Endometrial microvascular endothelial cells (primary cell): ENCODE data around the gene MYLK. TPM values are rescaled to one million over a fixed set of nuclear protein-coding genes. Genes with fewer than 3 reads are reported as not detected.

Experiments
- in situ Hi-C: cut with HindIII; loops from 2 replicates; pipeline ENCODE4 v1.10.0; 2017; ENCODE audit warnings: low sequenced_read_pairs, low pct_unique_long_range_greater_than_20kb; ENCODE audit errors: inconsistent ontology term
- total RNA-seq: library from RNA; depleted of rRNA; stranded (reverse); fragments of >200 nt; gene quantifications from one replicate; pipeline ENCODE4 v1.2.3, GENCODE V29; 2015; ENCODE audit errors: inconsistent ontology term

MYLK gene
- total RNA-seq, 1 donor from 2014 or later = 18.0 TPM

- in situ Hi-C loops = no loop called here
Observed at GRCh38 chr3:123672429-123673146, 211.5 kb downstream of the MYLK start.

DNA sequence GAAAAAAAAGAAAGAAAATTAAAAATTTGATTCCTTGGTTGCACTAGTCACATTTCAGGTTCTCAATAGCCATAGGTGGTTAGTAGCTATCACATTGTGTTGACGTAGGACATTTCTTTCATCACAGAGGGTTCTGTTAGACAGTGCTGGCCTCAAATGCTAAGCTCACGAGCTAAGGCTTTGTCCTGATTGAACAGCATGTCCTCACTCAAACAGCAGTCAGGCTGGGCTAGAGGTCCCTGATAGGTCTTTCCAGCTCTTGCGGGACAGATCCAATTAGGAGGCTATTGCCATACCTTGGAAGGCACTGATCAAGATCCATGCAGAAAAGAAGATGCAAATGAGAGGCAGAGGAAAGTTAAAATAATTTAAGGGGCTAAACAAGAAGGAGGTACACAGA, 213.4 kb downstream of the MYLK start:
- in situ Hi-C loops = no loop called here

- in situ Hi-C loops = no loop called here
Observed at GRCh38 chr3:123668906-123669305, 215.2 kb downstream of the MYLK start.

DNA sequence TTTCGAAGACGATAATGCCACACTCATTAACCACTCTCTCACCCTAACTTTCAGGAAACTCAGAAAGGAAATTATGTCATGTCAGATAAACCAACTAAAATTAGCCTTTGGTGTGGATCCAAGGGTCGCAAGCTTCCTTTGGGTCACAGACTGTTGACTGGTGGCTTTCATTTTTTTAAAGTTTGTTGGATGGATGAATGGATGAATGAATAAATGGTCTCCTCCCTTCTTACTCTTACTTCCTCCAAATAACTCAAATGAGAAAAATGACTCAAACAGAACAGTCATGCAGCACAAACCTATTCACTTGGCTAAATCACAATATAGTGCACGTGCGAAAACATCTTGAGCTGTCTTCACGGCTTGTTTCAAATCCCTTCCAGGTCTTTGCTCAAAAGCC, 216.3 kb downstream of the MYLK start:
- in situ Hi-C loops = no loop called here

DNA sequence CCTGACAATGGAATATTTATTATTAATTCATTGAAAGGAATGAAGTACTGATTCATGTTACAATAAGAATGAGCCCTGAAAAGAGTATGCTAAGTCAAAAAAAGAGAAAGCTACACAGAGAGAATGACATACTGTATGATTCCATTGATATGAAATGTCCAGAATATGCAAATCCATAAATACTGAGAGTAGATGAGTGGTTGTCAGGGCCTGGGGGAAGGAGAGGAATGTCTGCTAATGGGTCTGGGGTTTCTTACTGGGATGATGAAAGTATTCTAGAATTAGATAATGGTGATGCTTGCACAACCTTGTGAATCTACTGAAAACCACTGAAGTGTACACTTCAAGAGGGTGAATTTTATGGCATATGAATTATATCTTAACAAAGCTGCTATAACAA, 219.4 kb downstream of the MYLK start:
- in situ Hi-C loops = no loop called here

- in situ Hi-C loops = no loop called here
Observed at GRCh38 chr3:123663977-123664376, 220.2 kb downstream of the MYLK start.

- in situ Hi-C loops = no loop called here
Observed at GRCh38 chr3:123661973-123662372, 222.2 kb downstream of the MYLK start.

GRCh38 chr3:123660900-123661299, 223.2 kb downstream of the MYLK start:
- in situ Hi-C loops = no loop called here

DNA sequence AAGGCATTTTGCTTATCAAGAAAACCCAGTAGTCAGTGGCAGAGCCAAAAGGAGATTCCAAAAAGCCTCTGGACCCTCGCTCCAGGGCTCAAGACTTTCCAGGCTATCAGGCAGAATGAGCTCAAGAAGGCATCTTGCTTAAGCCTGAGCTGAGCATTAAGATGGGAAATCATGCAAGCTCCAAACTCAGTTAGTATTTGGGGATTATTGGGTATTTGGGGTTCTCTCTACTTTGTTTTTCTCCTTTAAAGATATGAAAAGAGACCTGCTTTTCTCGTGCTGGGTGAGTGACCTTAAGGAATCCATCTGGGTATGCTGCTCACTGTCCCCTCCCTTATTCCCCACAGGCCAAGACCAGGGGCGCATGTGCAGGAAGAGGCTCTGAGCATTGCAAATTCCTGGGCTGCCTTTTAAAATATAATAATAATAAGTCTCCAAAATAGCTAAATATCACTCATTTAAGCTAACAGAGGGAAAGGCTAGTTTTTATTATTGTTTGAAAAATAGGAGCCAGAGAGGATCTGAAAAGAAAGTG, 223.9 kb downstream of the MYLK start:
- in situ Hi-C loops = no loop called here

- in situ Hi-C loops = no loop called here
Observed at GRCh38 chr3:123658852-123659206, 225.3 kb downstream of the MYLK start.

GRCh38 chr3:123658118-123658851, 225.8 kb downstream of the MYLK start:
- in situ Hi-C loops = no loop called here

DNA sequence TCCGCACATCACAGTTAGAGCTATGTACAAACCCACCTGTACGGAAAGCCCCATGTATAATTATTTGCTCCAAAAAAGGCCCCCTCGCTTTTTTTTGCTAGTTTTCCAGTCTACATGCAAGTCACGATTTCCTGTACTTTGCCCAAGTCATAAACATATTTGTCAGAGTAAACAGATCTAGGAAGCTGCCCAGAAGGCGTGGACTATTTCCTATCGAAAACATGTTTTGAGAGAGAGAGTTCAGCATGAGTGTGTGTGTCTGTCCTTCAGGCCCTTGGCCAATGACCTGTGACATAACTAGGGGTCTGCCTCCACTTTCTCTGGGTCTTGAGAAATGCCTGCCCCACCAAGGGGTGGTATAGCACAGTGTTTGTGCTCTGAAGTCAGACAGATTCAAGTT, 226.6 kb downstream of the MYLK start:
- in situ Hi-C loops = no loop called here

GRCh38 chr3:123657111-123657510, 227.0 kb downstream of the MYLK start:
- in situ Hi-C loops = no loop called here

- in situ Hi-C loops = no loop called here
Observed at GRCh38 chr3:123656691-123657090, 227.4 kb downstream of the MYLK start.

DNA sequence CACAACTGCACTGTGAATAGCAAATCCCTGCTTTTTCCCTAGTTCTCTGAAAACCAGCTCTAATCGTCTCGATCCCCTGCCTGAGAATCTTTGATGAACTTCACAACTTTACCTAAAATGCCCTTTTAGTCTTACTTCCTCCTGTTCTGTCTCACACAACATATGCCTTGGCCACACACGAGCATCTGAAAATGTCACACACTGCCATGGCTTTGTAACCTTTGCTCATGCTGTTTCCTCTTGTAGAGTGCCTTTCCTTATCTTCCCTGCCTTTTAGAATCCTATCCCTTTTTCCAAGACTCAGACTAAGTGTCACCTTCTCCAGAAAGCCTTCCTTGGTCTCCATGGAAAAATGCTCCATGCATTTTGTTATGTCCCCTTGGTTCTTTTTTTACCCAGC, 227.9 kb downstream of the MYLK start:
- in situ Hi-C loops = no loop called here

- in situ Hi-C loops = no loop called here
Observed at GRCh38 chr3:123655400-123655799, 228.7 kb downstream of the MYLK start.

GRCh38 chr3:123653221-123653682, 230.9 kb downstream of the MYLK start:
- in situ Hi-C loops = no loop called here

GRCh38 chr3:123652342-123652984, 231.7 kb downstream of the MYLK start:
- in situ Hi-C loops = no loop called here

- in situ Hi-C loops = no loop called here
Observed at GRCh38 chr3:123651449-123652341, 232.4 kb downstream of the MYLK start.
